ENCODE data around the gene OR51E1.

The OR51E1 gene

DNA sequence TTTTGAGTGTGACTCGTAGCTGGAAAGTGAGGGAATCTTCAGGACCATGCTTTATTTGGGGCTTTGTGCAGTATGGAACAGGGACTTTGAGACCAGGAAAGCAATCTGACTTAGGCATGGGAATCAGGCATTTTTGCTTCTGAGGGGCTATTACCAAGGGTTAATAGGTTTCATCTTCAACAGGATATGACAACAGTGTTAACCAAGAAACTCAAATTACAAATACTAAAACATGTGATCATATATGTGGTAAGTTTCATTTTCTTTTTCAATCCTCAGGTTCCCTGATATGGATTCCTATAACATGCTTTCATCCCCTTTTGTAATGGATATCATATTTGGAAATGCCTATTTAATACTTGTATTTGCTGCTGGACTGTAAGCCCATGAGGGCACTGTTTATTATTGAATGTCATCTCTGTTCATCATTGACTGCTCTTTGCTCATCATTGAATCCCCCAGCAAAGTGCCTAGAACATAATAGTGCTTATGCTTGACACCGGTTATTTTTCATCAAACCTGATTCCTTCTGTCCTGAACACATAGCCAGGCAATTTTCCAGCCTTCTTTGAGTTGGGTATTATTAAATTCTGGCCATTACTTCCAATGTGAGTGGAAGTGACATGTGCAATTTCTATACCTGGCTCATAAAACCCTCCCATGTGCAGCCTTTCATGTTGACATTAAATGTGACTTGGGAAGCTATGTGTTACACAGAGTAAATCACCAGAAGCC is 11.0 kb downstream of the OR51E1 start:
- DNase-seq, result no peak

DNA sequence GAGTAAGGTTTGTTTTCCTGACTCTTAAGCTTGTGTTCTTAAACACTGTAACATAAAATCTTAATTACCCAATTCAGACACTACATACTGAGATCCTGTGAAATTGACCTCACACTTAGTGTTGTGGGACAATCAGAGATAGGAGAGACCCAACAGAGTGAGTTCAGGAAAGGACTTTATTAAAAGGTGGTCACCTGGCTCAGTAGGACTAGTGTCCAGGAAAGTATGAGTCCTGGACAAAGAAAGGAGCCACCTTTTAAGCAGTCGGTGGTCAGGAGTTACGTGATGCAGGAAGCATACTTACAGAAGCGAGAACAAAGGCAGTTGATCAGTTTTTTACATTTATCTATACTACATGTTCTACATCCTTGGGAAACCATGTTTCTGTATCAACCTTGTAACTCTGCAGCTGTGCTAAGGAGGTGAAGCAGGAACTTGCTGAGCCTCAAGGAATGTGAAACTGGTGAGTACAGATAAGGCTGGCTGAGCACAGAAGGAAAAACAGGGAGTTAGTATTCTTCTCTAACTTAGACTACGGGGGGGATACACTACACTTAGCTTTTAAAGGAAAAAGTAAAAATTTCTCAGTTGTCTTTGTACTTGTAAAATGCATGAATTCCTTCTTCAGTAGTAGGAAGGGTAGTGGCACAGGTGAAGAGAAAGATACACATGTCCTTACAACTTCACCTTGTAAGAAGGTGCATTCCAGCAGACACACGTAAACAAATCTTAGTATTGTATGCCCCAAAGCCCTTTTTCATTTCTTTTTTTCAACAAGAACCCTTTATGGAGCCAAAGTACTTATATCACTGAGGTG is 15.1 kb downstream of the OR51E1 start:
- DNase-seq, result no peak

DNA sequence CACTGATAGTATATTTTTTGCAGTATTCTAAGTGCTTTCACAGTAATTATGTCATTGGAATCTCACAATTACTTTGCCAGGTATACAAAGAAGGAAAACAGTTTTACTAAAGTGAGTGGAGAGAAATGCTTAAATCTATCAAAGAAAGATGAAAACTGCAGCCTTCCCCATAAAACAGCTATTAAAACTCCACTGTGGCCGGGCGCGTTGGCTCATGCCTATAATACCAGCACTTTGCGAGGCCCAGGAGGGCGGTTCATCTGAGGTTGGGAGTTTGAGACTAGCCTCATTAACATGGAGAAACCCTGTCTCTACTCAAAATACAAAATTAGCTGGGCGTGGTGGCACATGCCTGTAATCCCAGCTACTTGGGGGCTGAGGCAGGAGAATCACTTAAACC is 19.1 kb downstream of the OR51E1 start:
- no peak for DNase-seq

DNA sequence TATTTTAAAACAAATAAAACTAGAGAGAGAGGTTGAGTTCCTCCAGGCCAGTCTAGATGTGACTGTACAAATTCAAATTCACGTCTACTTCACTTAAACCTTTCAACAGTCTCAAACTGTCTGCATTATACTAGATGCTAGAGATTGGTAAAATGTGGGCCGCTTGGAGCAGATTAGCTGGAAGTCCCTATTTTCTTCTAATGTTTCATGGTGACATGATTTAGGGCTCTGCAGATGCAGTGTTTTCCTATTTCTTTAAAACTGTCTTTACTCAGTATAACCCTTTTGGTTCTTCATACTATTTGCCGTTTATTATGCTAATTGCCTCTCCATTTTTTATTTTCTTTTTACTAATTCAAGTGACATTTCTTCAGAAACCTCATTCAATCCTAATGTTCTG is 20.4 kb downstream of the OR51E1 start:
- DNase-seq, result no peak

DNA sequence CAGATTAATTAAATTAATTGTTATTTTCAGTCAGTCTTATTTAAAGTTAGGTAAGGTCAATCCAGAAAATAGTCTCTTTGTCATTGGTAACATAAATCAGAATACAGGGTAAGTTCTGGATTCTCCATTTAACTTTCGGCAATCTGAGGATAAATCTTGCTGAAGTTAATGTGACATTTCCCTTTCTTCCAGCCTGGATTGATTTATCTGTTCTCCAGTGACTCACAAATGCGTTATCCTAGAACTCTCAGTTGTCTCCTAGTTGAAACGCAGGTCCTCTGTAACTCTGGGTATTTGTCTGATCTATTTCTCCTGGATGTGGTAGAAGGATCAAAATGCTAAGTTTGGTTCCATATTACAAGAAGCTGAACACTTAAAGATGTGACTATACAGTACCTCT is 21.0 kb downstream of the OR51E1 start:
- DNase-seq, result no peak

DNA sequence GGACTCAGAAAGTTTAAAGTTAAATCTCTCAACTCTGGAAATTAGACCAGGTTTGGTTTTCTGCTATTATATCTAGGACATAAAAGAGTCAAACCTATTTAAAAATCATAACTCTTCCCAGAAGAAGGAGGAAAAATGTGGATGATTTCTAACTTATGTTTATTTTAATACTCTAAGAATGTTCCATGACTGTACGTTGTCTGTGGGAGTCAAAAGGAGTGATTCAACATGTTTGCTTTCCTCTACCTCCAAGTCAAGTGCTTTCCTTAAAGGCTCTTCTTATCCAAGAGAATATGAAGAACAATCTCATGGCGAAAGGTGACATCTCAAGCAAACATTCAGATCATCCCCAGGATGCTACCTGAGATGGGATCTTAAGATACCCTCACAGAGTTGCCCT is 21.6 kb downstream of the OR51E1 start:
- DNase-seq, result no peak

DNA sequence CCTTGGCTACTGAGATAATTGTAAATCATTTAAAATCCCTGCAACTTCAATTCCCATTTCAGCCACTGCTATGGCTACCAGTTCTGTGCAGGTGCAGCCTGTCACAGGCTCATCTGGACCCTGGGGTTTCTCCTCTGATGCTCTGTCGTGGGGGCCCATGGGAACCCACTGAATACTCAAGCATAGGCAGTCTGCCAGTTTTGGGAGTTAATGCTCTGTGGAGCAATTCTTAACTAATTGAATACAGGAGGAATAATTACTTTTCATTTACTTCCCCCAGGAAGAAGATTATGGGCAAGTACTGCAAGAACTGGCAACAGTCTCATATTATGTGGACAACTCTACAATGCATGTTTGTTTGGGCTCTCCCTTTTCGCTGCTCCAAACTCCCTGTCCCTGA is 28.0 kb downstream of the OR51E1 start:
- no peak for DNase-seq

DNA sequence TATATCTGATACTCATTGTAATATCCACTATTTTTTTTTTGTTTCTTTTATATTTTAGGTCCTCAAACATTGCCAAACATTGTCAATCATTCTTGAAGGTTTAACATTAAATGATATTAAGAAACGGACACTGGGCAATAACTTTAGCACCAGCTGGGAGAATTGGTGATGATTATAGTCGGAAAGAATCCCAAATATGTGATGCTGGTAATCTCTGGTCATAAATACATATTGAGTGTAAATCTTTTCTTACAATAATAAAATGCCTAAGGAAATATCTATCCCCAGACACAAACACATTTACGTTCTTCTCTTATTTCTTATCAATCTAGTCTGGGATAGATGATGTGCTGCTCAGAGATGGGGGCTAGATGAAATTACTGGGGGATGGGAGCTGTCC is 28.7 kb downstream of the OR51E1 start:
- no peak for DNase-seq

DNA sequence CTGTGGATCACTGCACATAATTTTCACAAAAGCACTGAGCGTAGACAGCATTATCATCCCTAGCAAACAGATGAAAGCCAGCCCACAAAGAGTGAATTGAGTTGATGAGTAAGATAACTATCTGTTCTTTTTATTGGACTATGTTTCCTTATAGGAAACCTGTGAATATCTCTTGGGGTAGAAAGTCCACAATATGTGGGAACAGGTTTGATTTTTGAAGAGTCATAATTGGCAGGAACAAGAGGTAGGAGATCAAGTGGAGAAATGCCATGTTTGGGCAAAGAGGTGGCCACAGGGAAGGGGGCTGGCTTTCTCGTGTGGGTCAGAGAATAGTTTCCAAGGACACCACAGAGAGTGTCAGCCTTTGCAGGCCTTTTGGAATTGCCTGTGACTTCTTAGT is 30.0 kb downstream of the OR51E1 start:
- DNase-seq, result no peak

DNA sequence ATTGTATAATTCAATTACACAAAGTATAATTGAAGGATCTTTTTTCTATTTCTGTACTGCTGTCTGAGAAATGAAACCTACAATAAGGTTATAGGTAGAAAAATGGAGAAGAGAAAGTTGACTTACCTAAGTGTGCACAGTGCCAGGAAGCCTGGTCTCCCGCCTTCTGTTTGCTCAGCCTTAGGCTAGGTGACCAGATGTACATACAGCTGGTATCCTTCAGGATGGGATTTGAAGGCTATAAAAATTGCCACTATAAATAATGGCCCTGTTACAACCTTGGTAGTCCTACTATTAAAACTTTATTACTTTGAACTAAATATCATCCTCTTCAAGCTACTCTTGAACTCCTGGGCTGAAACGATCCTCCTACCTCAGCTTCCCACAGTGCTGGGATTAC is 34.2 kb downstream of the OR51E1 start:
- no peak for DNase-seq

DNA sequence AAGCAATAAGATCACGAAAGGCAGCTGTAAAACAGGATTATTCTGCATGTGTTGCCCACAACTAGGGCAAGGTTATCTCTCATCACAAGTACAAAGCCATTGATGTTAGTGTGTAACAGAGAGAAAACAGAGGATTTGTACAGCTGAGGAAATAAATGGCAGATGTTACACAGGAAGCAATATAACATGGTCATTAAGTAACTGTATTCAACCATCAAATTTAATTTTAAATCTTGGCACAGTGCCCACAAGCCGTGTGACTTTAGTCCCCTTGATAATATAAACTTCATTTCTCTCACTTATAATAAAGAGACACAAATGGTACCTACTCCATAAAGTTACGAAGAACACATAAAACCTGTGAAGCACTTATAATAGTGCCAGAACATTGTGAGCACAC is 36.6 kb downstream of the OR51E1 start:
- no peak for DNase-seq

DNA sequence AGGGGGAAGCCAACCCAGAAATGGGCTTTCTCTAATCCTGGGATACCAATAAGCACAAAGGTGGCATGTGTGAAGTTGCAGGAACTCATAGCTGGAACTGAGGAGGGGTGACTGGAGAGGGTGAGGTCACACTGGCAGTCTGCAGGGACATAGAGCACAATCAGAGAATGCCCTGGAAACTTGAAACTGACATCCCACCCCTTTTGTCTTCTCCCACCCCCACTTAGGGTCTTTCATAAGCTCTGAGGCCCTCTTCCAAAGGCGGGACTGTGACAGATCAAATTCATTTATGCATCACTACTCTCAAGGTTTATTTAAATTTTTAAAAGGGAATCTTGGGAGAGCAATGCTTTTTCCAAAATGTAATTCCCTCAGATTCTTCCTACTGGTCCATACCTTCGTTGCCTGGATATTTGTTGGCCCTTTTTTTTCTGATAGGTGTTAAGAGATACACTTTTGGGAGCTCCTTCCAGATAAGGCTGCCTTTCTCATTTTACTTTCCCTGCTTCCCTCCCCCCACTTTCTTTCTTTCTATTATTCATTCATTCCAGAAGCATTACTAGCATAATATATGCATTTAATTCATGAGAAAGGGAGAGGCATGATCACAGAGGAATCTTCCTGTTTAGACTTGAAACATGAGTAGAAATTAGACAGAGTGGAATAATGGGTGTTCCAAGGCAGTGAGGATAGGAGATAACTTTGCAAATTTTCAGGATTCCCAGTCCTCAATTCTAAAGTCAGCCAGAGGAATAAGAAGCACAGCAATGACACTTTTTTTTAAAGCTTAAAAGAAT is 39.0 kb downstream of the OR51E1 start:
- DNase-seq, result no peak

DNA sequence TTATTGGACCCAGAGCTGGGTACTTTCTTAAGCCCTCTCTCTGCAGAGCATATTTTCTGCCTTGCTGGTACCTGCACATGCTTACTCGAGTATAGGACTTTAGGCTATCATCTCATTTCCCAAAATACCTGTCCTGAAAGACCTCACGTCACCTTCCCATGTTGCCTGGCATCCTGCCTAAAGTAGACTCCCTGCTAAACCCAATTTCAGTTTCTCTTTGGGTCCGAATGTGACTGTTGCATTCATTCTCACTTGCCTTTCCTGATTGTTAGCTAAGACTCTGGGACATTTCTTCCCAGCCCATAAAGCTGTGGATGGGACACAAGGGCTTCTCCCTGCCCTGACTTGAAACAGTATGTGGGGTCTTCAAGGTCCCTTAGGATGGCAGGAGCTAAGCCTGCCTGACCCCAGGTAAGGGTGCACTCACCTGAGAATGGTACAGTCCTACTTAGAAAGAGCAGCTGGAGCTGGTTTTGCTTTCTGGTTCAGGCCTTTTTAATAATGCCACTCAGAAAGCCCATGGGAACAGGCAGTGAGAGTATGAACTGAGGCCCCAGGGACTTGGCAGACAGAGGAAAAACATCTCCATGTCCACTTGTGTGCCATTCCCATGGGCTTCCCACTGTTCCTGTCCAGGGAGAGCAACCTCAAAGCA is 41.0 kb downstream of the OR51E1 start:
- DNase-seq, result no peak

DNA sequence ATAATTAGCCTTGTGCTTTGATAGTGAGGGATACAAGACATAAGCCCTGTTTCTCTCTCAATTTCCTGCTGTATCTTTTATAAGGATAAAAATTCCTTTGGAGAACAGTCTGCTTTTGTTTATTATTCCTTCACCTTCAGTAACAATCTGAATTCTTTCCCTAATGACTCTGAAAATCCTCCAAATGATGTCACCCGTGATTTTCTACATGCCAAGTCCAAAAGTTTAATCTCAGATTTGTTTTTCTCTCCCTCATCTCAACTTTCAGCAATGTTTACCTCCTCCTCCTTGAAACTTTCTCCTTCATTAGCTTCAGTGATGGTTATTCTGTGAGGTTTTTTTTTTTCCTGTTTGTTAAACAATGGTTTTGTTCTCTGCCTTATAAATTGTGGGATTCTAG is 51.7 kb downstream of the OR51E1 start:
- DNase-seq, result no peak

DNA sequence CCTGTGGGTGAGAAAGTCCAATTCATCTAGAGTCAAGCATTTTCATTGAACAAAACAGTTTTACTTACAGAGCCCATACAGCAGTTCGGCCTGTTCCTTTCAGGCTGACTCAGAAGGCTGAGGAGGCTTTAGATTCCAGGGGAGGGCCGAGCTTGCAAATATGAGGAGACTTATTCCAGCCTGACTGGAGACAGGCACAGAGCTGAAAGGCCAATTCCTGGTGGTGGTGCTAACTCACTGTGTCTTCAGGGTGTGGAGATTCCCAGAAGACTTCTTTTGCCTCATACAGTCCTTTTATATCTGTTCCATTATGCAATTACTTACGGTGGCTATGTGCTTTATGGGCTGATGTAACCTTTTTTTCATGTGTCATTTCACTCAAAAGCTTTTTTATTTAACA is 53.8 kb downstream of the OR51E1 start, which contains the start of gene OR51E2:
OR51E2 (minus strand) TSS at position 269 of the 400 bp plus-strand sequence. CDS start 15,142 bp downstream, outside the sequence.
- no peak for DNase-seq

DNA sequence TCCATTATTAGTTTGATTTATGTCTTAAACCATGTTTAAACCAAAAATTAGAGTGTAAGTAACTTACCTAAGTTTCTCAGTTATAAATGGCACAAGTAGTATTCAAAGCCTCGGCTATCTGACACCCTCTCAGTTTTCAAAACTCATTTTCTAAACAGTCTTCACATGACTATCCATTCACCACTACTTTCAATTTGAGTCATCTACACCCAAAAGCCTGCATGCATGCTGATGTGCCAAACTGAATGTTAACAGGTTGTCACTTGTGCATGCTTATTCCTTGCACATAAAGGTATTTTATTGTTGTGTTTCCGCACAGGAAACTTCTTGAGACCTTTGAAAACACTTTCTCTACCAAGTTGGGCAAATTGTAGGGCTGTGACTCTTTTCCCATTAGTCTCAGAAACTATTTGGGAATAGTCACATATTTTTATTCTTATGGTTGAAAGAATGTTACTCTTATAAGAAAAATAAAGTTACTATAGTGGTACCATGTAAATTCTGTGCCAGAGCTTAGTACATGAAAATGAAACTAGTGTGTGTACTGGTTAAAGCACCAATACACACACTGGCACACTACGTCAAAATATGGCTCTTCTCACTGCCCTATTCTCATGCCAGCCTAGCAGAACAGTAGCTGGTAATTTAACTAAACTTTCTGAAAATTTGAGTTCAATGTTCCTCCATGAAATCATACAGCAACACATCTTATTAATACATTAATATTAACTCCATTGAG is 56.1 kb downstream of the OR51E1 start:
- no peak for DNase-seq

DNA sequence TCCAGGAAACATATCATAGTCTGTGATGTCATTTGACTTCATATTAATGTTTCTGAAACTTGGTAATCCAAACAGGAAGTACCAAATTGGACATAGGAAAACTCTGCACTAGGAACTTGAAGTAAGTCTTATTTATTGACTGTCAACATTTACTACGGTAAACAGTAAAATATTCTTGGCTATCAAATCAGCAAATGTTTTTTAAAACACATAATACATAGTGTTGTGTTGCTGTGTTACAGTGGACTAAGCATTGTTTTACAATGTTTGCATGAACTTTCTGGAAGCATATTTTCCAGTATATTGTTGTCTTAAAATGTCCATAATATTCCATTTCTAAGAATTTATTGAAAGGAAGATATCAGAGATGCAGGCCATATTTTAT is 56.6 kb downstream of the OR51E1 start:
- DNase-seq, result no peak

DNA sequence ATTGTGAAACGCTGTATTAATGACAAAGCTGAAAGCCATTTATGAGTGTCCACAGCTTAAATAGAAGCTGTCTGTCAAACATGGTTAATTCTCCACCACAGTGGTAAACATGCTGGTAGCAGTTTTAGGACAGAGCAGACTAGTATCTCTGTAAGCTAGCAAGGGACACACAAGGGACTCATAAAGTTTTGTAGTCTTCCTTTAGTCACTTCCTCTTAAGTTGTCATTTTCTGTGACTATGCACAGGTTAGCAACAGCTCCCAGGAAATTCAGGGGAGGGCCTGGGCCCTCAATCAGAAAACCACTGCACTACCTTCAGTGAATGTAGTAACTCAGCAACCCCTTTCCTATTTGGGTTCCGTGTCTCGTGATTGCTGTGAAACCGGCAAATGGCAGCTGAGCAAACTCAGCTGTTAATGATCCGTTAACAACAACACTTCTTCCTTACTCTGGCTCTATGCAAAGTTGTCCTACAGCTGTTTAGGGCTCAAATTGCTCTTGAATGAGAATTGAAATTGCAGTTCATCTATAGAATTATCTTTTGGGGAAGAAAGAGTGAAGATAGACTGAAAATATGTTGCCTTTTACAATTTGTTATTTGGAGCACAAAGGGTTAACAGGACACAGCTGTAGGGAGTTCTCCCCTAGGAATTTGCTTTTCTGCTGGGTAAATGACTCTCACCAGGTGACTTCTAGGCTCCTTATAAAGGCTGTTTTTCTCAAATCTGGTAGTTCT is 60.4 kb downstream of the OR51E1 start, which contains the start of gene MMP26:
MMP26 (plus strand) TSS at position 731 of the 736 bp plus-strand sequence.
- no peak for DNase-seq

DNA sequence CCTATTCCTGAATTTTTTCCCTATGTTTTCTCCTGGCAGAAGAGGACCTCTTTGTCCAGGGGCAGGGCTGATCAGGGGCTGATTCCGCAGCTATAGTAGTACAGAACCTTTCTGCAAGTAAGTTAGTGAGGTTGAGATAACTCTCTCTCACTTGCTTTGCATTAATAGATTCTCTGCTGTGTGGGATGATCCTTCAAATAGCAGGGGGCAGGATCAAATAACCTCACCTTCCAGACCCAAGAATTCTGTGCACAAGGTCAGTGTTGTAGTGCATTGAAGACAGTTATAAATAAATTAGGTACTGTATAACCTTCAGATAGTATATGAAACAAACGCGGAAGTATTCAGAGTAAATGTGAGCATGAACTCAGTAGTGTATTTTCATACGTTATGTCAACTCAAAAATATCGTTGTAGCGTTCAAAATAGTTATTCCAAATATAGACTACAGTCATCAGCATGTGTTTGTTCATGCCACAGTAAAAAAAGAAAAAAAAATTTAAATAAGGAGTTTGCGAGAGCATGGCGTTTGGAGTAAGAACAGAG is 61.1 kb downstream of the OR51E1 start:
- no peak for DNase-seq
